Measurements from ENCODE around the gene CASKIN2. TPM values are rescaled to one million over a fixed set of nuclear protein-coding genes. Genes with fewer than 3 reads are reported as not detected.

CASKIN2 gene, protein sequence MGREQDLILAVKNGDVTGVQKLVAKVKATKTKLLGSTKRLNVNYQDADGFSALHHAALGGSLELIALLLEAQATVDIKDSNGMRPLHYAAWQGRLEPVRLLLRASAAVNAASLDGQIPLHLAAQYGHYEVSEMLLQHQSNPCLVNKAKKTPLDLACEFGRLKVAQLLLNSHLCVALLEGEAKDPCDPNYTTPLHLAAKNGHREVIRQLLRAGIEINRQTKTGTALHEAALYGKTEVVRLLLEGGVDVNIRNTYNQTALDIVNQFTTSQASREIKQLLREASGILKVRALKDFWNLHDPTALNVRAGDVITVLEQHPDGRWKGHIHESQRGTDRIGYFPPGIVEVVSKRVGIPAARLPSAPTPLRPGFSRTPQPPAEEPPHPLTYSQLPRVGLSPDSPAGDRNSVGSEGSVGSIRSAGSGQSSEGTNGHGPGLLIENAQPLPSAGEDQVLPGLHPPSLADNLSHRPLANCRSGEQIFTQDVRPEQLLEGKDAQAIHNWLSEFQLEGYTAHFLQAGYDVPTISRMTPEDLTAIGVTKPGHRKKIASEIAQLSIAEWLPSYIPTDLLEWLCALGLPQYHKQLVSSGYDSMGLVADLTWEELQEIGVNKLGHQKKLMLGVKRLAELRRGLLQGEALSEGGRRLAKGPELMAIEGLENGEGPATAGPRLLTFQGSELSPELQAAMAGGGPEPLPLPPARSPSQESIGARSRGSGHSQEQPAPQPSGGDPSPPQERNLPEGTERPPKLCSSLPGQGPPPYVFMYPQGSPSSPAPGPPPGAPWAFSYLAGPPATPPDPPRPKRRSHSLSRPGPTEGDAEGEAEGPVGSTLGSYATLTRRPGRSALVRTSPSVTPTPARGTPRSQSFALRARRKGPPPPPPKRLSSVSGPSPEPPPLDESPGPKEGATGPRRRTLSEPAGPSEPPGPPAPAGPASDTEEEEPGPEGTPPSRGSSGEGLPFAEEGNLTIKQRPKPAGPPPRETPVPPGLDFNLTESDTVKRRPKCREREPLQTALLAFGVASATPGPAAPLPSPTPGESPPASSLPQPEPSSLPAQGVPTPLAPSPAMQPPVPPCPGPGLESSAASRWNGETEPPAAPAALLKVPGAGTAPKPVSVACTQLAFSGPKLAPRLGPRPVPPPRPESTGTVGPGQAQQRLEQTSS (N-terminal part only)
- 5.4 and 8.3 TPM in 2 replicates for total RNA-seq (2014; rRNA removed; shearing (Covaris generic))

DNA sequence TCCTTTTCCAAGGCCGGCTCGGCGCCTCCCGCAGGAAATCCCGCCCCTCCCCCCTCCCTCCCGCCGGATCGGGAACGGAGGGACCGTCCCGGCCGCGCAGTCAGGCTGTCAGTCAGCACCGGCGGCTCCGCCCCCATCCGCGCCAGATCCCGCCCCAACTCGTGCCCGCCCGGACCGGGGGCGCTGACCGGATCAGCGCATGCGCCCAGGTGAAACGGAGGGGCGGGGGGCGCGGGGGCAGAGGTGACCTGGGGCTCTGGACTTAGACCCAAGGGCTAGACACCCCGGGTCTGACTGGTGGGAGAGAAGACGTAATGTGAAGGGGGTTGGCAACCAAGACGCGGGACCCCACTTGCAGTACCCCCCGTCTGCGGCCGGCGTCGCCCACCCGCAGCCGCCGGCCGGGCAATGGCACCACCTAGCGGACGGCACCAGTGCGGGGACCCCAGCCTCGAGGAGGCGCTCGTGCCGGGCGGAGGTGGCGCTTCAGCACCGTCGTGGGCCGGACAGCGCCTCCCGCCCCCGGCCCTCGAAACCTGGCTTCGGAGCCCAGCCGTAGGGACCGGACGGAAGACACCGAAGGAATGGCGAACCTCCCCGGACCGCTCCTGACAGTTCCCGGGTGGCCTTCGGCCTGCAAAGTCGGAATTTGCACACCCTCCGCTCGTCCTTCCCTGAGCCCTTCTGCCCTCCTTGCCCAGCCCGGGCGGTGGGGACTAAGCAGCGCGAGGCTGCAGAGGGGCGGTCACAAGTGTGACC is at the start of gene CASKIN2:
Gene CASKIN2 (minus strand): TSS at position 42 of the 759 bp plus-strand sequence. CDS start 1,733 bp downstream, outside the sequence.
- DNase-seq (ENCODE audit: low spot score): peak; percentile 91

DNA sequence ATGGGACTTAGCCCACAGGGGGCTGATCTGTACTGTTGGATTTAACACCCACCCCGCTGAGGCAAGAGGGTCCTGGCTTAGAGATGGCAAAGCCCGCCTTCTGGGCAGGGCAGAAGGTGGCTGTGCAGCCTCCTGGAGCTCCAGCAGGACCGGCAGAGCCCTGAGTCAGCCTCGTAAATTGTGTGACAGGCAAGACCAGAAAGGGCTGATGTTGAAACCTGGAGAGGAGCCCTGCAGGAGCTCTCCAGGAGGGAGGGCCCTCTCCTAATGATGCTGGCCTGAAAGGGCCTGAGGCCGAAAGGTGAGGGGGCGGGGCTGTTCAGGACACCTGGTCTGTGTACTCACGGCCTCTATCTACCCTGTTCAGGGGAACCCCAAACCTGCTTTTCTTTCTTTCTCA is 49.7 kb upstream of the CASKIN2 start:
- DNase-seq (ENCODE audit: low spot score): peak; percentile 75

DNA sequence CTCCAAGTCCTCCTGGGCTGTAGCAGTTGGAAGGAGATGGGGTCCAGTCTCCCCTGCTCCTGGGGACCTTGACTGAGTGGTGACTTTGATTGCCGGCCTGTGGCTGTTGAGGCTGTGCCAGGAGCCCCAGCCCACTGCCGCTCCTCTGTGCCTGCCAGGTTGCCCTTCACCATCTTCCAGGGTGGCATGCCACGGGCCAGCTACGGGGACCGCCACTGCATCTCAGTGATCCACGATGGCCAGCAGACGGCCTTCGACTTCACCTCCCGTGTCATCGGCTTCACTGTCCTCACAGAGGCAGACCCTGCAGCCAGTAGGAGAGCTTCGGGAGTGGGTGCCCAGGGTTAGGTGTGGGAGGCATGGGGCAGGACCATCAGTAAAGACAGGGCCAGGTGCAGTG is 48.9 kb upstream of the CASKIN2 start:
- no peak for DNase-seq (ENCODE audit: low spot score)

DNA sequence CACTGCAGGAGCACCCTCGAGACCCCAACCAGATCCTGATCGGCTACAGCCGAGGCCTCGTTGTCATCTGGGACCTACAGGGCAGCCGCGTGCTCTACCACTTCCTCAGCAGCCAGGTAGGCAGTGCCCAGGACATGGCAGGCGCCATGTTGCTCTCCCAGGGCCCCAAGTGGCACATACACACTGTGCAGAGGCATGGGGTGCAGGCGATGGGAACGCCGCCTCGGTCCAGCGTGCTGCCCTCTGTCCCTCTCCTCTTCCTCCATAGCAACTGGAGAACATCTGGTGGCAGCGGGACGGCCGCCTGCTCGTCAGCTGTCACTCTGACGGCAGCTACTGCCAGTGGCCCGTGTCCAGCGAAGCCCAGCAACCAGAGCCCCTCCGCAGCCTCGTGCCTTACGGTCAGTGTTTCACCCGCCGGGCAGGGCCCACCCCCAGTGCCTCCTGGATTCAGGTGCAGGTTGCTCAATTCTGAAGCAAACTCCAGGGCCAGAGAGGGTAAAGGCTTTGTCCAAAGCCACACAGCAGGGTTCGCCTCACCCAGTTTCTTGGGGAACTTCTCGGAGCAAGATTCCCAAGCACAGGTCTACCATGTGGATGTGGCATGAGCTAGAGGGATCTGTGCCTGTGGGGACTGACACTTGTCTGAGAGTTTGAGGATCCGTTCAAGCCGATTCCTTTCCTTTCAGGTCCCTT is 47.9 kb upstream of the CASKIN2 start:
- no peak for DNase-seq (ENCODE audit: low spot score)

DNA sequence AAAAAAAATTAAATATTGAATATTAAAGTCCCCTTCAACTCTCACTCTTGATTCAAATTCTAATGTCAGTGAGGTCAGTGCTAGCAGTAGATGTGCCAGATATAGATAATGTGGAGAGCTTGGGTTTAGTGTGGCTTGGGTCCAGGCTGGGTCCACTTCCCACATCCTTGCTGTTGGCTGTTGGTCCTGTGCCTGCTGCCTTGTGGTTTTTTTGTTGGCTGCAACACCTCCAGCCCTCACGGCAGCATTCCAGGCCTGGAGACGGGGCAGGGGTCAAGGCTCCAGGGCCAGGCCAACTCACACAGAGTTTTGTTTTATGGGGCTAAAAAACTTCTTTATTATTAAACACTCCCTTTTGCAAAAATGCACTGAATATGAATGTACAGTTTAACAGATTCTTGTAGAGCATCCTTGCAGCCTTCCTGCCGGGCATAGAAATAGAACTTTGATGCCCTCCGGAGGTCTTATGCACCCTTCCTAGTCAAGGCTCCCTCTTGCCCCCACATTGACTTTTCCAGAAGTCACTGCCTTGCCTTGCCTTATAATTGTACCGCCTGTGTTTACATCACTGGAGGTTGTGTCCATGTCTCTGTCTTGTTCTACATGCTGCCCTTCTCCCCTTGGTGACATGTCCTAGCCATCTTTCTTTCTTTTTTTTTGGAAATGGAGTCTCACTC is 46.7 kb upstream of the CASKIN2 start:
- peak; percentile 59 for DNase-seq (ENCODE audit: low spot score)

DNA sequence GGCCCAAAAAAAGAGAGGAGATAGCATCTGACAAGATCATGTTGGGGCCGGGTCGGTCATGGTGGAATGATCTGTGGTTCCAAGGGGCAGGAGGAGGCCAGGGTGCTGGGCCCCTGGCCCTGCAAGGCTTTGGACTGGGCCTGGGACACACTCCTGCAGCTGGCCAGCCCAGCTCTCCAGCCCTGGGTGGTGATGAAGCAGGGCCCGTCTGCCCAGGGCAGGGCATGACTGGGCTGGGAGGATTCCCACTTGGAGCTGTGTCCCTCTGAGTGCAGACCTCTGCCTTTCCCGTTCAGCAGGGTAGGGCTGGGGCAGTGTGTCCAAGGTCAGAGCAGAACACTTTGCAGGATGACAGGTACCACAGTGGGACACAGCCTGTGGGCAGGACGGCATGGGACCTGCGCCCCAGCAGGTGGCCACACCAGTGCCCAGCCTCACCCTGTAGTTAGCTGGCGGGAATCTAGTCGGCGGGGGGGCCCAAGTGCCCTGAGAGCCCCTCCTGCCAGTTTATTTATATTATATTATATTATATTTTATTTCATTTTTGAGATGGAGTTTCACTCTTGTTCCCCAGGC is 44.7 kb upstream of the CASKIN2 start:
- no peak for DNase-seq (ENCODE audit: low spot score)

DNA sequence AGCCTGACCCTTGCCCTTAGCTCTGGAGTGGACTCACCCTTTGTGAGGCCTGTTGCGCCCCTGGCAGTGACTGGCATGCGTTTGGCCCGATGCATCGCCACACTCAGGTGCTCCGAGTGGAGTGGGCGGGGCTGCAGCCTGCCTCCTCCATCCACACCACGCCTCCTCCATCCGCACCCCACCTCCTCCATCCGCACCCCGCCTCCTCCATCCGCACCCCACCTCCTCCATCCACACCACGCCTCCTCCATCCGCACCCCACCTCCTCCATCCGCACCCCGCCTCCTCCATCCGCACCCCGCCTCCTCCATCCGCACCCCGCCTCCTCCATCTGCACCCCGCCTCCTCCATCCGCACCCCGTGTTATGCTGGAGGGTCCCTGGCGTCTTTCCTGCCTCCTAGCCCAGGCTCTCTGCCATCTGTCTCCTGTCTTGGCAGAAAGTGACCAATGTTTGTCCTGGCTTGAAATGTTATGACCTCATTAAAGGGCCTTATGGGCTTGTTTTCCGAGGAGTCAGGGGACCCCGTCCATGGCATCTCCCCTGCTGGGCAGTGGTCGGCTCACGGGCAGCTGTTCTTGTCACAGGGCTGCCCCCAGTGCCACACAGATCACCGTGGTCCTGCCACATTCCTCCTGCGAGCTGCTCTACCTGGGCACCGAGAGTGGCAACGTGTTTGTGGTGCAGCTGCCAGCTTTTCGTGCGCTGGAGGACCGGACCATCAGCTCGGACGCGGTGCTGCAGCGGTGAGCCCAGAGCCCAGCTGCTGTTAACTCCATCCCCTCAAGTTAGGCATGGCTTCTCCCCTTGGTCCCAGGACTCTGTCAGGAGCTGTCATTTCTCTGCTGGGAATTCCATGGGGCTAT is 43.6 kb upstream of the CASKIN2 start:
- DNase-seq (ENCODE audit: low spot score): no peak

DNA sequence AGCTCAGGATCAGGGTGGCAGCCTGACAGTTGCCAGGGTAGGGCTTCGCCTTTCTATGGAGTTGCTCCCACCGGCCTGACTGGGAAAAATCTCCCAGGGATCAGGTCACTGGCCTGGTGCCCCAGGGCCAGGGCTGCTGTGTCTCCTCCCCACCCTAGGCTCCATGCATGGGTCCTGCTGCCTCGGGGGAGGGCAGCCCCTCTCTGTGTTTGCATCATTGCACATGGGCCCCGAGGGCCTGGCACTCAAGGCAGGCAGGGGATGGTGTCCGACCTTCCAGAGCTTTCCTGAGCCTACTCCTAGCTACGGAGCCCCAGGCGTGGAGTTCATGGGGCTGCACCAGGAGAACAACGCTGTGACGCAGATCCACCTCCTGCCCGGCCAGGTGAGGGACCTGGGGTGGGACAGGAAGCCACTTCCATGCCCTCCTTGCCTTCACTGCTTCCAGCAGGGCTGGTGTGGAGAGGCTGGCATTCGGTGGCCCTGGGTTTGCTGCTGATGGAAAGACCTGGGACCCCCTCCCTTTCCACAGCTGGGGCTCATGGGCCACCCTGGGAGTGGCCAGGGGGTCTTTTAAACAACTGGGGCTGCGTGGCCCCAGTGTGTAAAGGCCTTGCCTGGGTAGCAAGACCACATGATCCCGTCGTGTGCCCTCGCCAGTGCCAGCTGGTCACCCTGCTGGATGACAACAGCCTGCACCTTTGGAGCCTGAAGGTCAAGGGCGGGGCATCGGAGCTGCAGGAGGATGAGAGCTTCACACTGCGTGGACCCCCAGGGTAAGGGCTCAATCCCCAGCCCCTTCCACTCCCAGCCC is 42.7 kb upstream of the CASKIN2 start:
- no peak for DNase-seq (ENCODE audit: low spot score)

DNA sequence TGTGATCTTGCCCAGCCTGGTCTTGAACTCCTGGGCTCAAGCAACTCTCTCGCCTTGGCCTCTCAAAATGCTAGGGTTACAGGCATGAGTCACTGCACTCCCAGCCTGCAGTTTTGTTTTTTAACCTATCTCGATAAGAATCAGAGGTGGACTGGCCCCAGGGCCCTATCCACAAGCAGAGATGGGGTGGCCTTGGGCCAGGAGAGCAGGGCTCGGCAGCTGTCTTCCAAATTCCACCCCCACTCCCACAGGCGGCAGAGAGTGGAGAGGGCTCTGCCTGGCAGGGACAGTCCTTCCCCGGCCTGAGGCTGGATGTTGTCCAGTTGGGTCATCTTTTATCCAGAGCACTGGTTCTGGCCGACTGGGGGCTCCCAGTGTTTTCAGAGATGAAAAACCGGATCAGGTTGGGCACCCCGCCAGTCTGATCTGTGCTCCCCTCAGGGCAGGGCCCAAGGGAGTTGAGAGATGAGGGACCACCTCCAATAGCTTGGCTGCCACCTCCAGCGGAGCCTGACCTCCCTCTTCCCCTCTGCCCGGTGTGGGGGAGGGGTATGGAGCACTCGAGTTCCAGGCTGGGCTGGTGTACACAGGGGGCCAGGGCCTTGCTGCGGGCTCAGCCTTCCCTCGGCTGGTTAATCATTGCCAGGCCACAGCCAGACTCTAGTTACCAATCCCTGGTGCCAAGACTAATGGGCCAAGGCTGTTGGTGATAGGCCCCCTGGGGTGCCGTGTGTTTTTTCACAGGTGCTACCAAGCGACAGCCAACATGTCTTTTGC is 41.9 kb upstream of the CASKIN2 start:
- DNase-seq (ENCODE audit: low spot score): peak; percentile 83

DNA sequence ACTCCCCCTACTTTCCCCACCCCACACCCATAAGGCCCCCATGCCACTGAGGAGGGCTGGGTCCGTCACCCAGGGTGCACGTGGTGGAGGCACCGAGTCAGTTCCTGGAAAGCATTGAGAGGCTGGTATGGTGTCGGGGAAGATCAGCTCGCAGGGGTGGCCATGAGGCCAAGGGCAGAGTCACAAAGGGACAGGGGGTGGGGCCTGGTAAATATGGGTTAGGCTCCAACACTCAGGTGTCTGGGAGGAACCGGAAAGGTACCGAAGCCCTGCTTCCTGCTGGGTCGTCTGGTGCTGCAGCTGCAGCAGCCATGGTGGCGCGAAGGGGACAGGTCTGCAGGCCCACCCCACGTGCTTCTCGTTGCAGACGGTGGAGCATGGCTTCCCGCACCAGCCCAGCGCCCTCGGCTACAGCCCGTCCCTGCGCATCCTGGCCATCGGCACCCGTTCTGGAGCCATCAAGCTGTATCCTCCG is 40.4 kb upstream of the CASKIN2 start:
- no peak for DNase-seq (ENCODE audit: low spot score)

DNA sequence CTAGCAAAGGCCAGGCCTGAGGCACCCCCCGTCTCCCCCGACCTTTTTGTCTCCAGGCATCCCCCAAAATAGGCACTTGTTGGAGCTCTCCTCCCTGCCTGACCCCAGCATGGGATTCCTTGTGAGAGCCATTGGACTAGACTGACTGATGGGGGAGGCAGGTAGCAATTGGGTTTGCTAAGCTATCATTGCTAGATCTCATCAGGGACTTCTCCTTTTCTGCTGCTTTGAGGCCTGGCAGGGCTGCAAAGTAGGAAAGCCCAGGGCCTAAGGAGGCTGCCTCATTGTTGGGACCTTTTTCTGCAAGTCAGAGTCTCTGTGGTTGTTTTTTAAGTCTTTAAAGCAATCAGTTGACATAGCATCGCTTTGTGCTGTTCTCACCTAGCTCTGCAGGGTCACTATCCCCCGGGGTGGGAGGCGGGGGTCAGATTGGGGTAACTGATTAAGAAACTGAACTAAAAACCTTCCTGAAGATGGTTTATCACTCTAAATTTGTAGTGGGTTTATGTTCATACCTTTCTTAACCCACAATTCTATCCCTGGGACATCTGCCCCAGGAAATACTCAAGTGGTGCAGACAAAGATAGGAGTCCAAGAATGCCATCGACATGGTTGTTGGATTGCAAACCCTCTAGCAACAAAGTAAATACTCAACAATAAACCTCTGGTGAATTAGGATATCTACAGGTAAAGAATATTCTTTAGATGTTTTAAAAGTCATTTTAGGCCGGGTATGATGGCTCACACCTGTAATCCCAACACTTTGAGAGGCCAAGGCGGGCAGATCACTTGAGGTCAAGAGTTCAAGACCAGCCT is 38.2 kb upstream of the CASKIN2 start:
- no peak for DNase-seq (ENCODE audit: low spot score)

DNA sequence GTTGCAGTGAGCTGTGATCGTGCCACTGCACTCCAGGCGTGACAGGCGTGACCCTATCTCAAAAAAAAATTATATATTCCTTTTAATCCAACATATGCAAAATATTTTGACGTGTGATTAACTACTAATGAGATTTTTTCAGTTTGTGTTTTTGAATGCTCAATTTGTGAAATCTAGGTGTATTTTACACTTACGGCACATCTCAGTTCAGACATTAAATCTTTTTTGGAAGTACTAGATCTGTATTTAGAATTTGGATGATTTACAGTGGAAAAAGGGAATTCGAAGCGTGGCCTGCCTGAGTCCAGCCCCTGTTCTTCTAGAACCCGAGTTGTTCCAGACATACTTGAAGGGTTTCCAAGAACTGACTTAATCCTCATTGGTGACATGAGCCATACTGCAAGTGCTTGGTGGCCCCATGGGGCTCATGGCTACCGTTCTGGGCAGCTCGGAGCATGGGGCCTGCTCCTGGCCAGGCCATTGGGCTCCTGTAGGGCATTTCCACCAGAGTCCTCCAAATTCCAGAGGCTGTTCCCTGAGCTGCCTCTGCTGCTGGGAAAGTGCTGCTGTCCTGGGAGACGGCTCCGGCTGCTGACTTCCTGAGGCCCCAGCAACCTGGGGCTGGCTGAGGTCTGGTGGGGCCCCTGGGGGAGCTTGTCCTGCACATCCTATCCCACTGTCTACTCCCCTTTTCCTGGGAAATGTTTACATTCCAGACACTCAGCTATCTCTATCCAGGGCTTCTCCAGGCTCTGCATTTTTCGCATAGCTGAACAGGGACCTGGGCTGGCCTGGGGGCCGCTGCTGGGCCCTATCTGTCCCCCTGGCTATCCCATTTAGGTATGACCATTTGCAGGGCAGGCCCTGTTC is 37.3 kb upstream of the CASKIN2 start:
- no peak for DNase-seq (ENCODE audit: low spot score)

DNA sequence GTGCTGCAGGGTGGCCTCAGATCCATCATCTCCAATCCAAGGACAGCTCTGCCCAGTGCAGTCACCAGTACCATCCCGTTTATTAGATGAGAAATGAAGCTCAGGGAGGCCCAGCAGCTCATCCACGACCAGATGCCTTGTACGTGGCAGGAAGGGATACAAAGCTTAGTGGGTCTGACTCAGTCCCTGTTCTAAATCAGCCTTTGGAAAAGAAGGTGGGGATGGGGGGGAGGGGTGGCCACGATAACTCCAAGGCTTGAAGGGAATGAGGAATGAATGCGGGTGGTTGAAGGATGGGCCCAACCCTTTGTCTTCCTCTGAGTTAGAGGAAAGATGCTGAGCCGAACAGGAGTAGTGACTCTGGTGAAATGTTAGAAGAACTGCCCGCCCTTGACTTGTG is 35.9 kb upstream of the CASKIN2 start:
- no peak for DNase-seq (ENCODE audit: low spot score)

DNA sequence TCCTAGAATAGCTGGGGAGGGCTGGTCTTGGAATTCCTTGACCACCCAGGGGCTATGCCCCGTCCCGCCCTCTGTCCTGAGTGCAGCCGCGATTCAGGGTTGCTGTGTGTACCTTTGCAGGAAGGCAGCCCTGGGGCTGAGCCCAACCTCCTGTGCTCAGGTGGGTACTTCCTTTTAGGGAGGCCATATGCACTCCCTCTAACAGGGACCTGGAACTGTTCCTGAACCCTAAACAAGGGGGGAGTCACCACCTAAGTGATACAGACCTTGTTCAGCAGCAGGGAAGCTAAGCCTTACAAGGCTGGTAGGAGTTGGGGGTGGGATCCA is 34.8 kb upstream of the CASKIN2 start:
- DNase-seq (ENCODE audit: low spot score): no peak
